ENCODE results near the gene GZMM.
A peak's percentile ranks its signal among the peaks of the same experiment; 100 is the strongest.

Gene GZMM

GRCh38 chr19:543910-544608, at the start of gene GZMM:
GZMM (plus strand) TSS chr19:544053; CDS start chr19:544072, 19 bp downstream.
- peak; percentile 70 for DNase-seq (ENCODE audit: low read depth)

- no peak for DNase-seq (ENCODE audit: low read depth)
These were observed 49.4 kb upstream of the GZMM start for GRCh38 chr19:494171-495080.

DNA sequence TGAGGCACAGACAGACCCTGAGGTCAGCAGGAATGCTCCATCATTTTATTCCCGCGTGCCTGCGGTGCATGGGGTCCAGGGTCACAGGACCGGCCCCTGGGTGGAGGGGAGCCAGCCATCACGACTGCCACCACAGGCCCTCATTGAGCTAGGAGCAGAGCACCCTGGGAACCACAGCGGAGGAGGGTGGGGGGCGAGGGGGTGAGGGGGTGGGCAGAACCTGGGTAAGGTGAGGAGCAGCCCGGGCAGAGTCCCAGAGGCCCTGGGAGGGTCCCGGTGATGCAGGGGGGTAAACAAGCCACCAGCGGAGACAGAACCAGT, 48.8 kb upstream of the GZMM start:
- no peak for DNase-seq (ENCODE audit: low read depth)

GRCh38 chr19:495402-496111, 48.3 kb upstream of the GZMM start:
- no peak for DNase-seq (ENCODE audit: low read depth)

- DNase-seq (ENCODE audit: low read depth): no peak
These were observed 47.7 kb upstream of the GZMM start, which contains the start of gene MADCAM1 for GRCh38 chr19:496112-496665. MADCAM1 (plus strand) TSS chr19:496486; CDS start chr19:496500, 14 bp downstream.

GRCh38 chr19:496986-497385, 46.9 kb upstream of the GZMM start:
- no peak for DNase-seq (ENCODE audit: low read depth)

- DNase-seq (ENCODE audit: low read depth): no peak
These were observed 46.4 kb upstream of the GZMM start for GRCh38 chr19:497491-497868.

DNA sequence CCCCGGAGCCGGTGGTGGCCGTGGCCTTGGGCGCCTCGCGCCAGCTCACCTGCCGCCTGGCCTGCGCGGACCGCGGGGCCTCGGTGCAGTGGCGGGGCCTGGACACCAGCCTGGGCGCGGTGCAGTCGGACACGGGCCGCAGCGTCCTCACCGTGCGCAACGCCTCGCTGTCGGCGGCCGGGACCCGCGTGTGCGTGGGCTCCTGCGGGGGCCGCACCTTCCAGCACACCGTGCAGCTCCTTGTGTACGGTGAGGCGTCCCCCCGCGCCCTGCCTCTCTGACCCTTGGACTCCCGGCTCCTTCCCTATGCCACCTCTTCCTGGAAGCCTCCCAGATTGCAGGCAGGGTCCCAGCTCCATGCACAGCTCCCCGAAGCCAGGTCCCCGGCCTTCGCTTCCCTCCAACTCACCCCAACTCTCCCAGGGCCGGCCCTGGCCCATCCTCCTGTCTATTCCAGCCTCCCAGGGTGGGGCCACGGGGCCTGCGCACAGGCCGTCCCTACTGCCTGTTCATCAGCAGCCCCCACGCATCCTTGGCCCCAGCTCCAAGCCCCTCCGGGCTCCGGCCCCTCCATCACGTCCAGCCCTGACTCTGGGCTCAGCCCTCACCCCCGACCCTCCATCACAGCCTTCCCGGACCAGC, 45.9 kb upstream of the GZMM start:
- DNase-seq (ENCODE audit: low read depth): no peak

DNA sequence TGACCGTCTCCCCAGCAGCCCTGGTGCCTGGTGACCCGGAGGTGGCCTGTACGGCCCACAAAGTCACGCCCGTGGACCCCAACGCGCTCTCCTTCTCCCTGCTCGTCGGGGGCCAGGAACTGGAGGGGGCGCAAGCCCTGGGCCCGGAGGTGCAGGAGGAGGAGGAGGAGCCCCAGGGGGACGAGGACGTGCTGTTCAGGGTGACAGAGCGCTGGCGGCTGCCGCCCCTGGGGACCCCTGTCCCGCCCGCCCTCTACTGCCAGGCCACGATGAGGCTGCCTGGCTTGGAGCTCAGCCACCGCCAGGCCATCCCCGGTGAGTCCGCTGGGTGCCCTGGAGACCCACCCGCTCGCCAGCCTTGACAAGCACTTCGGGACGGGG, 45.4 kb upstream of the GZMM start:
- DNase-seq (ENCODE audit: low read depth): no peak

DNA sequence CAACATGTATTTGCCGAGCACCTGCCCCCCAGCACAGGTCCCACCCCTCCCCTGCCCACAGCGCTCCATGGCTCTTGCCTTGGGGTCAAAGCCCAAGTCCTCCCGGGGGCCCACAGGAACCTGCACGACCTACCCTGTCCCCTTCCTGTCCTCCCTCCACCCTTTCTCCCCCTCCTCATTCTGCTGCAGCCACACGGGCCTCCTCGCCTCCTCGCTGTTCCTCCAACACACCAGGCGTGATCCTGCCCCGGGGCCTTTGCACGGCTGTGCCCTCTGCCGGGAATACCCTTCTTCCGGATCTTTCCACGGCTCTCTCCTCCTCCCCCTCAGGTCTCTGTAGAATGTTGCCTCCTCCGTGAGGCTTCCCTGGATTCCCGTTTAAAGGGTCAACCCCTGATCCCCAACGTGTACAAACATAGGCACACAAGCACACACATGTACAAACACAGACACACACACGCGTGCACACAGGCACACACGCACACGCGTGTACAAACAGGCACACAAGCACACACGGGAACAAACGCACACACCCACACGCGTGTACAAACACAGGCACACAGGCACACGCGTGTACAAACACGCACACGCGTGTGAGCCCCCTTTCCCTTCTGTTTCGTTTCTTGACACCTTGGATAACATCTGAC, 44.8 kb upstream of the GZMM start:
- no peak for DNase-seq (ENCODE audit: low read depth)

GRCh38 chr19:501646-502045, 42.2 kb upstream of the GZMM start:
- no peak for DNase-seq (ENCODE audit: low read depth)

GRCh38 chr19:504616-505015, 39.2 kb upstream of the GZMM start:
- DNase-seq (ENCODE audit: low read depth): no peak

DNA sequence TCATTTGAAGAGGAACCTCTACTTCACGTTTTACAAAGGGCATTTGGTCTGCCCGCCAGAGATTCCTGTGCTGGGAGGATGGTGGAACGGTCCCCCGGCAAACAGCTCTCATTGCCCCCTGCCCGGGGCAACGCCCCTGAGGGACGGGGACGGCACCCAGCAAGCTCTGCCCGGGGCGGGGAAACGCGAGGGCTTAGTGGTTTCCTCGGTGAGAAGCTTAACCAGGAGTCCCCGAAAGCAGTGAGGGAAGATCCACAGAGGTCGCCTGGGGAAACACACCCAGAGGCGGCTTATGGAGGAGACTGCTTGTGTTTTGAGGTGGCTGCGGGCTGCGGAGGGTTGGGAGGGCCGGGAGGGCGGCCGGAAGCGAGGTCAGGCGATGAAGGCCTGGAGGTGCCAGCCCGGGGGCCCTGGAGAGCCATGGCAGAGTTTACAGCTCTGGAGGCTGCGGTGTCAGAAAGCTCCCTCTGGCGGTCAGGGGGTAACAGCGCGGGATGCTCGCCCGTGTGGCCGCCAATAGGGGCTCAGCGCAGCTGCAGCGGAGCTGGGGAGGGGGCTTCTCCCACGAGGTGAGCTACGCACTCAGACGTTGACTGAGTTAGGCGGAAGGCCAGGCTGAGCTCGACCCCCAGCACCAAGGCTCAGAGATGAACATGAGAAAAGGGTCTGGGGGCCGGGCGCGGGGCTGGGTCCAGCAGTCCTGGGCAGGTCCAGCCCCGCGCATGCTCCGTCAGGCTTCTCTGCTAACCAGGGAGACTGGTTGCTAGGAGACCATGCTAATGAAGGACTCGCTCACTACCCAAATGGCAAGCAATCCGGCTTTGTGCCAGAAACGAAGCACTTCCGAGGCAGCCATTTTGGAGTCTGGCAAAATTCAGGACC, 37.2 kb upstream of the GZMM start:
- DNase-seq (ENCODE audit: low read depth): peak; percentile 88

GRCh38 chr19:507286-508203, 36.3 kb upstream of the GZMM start, which contains the start of gene TPGS1:
TPGS1 (plus strand) TSS chr19:507497; CDS start chr19:507507, 10 bp downstream.
- DNase-seq (ENCODE audit: low read depth): peak; percentile 78

- DNase-seq (ENCODE audit: low read depth): no peak
These were observed 35.4 kb upstream of the GZMM start for GRCh38 chr19:508204-509150.

DNA sequence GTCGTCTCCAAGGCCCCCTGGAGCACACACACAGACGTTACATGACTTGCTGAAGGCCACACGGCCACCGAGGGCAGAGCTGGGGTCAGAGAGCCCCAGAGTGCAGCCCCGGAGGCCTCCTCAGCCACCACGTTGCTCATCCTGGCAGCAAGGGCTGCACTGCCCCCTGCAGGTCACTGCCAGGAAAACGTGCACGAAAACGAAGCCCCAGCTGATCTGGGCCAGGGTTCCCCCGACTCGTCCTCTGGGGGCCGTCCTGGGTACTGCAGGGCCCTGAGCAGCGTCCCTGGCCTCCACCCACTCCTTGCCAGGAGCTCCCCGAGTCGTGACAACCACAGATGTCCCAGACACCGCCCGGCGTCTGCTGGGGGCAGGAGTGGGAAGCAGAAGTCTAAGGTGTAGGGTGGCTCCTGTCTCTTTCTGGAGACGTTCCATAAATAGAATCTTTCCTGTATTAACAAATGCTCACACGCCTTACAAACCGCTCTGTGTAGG, 33.2 kb upstream of the GZMM start:
- DNase-seq (ENCODE audit: low read depth): peak; percentile 86

GRCh38 chr19:511101-511851, 32.6 kb upstream of the GZMM start:
- peak; percentile 81 for DNase-seq (ENCODE audit: low read depth)

All from activated T-helper 1 cell treated with Interleukin-2 at 50 U/mL for 16 hours (primary cell).